PC-3 (cell line): ENCODE data around the gene ZBTB46.

Experiments
- EZH2 ChIP-seq: fragments of 300-600 bp; sonication (generic); IDR thresholded peaks from one replicate; pipeline ENCODE4 v1.6.1; 2017; ENCODE audit warnings: antibody characterized with exemption, mild to moderate bottlenecking, low read length; ENCODE audit not compliant: unreplicated experiment
- EZH2phosphoT487 ChIP-seq: fragments of 300-600 bp; sonication (generic); IDR thresholded peaks from 2 replicates; pipeline ENCODE4 v1.6.1; 2018; ENCODE audit warnings: mild to moderate bottlenecking, antibody characterized with exemption, low read length, borderline replicate concordance
- TF ChIP-seq, protein P1 (sequence below): fragments of 300-600 bp; sonication (generic); conservative IDR thresholded peaks from 2 replicates; pipeline ENCODE4 v1.5.1; 2017; ENCODE audit warnings: antibody characterized with exemption, low read depth, mild to moderate bottlenecking, low read length

DNA sequence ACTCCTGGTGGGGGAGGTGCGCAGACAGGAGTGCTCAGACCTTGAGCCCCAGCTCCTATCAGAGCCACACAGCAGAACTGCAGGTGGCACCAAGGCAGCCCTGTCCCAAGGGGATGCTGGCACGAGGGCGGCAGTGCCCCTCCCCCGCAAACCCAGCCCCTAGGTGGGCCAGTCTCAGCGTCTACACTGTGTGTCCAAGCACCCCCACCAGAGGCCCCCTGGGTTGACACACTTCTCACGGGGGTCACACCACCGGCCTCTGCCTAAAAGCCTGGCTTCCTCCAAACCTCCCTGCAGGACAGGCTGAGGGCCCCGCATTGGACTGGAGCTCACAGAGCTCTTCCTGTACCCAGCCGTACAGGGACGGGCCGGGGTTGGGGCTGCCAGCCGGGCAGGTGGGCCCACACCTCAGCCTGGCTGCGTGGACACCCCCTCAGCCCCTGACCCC lies 83.4 kb downstream of the ZBTB46 start:
- TF ChIP-seq EZH2phosphoT487 (no peak), EZH2 (no peak)
- TF ChIP-seq, protein P1, sequence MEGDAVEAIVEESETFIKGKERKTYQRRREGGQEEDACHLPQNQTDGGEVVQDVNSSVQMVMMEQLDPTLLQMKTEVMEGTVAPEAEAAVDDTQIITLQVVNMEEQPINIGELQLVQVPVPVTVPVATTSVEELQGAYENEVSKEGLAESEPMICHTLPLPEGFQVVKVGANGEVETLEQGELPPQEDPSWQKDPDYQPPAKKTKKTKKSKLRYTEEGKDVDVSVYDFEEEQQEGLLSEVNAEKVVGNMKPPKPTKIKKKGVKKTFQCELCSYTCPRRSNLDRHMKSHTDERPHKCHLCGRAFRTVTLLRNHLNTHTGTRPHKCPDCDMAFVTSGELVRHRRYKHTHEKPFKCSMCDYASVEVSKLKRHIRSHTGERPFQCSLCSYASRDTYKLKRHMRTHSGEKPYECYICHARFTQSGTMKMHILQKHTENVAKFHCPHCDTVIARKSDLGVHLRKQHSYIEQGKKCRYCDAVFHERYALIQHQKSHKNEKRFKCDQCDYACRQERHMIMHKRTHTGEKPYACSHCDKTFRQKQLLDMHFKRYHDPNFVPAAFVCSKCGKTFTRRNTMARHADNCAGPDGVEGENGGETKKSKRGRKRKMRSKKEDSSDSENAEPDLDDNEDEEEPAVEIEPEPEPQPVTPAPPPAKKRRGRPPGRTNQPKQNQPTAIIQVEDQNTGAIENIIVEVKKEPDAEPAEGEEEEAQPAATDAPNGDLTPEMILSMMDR = no peak
